Measurements from ENCODE around the gene PCSK9.

- TF ChIP-seq CTCF (IDR thresholded peaks at IDR 0.05) (no peak), POLR2A (IDR thresholded peaks at IDR 0.05) (no peak)
Observed at GRCh38 chr1:55081905-55082296, 42.6 kb downstream of the PCSK9 start.
